ENCODE data around the gene CCDC150.
A peak's percentile ranks its signal among the peaks of the same experiment; 100 is the strongest.

The CCDC150 gene

DNA sequence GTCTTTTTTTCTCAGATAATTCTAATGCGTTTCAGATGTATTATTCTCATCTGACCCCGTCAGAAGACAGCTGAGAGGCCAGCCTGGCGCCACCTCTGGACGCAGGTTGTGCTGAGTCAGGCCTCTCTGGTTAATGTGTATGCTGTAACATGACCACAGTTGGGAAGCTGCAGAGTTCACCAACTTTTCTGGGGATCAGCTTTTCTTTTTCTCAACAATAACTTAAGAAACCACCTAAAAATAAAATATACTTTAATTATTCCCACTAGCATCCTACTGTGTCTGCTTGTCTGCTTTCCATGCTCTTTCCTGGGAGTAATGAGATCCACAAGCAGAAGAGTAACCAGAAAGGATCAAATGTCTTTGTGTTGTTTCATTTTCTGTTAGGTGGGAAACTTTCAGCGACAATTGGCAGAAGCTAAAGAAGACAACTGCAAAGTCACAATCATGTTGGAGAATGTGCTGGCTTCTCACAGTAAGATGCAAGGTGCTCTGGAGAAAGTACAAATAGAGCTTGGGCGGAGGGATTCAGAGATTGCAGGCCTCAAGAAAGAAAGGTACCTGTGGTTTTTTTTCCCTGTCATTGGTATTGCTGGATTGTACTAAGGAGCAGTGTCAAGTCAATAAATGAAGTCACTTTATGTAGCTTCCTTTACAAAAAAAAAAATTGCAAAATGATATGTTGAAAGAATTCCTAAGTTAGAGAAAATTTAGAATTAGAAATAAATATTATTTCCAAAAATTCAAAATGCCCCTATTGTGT lies 79.8 kb downstream of the CCDC150 start:
- DNase-seq (ENCODE audit: low read depth in 1 of 2, low spot score in 1 of 2): peak in 1 of 2 experiments; percentile 50
- Histone ChIP-seq H3K4me3 (replicated peaks; ENCODE audit: insufficient read depth, low read length) (no peak overlapping the region), H3K27me3 (ENCODE audit: insufficient read depth, poor library complexity, severe bottlenecking) (no peaks in the 10 kb centered on the region), H3K27ac (replicated peaks) (no peak overlapping the region)
- no peak for TF ChIP-seq SPI1 (IDR thresholded peaks at IDR 0.05; ENCODE audit: borderline replicate concordance, low read depth)

DNA sequence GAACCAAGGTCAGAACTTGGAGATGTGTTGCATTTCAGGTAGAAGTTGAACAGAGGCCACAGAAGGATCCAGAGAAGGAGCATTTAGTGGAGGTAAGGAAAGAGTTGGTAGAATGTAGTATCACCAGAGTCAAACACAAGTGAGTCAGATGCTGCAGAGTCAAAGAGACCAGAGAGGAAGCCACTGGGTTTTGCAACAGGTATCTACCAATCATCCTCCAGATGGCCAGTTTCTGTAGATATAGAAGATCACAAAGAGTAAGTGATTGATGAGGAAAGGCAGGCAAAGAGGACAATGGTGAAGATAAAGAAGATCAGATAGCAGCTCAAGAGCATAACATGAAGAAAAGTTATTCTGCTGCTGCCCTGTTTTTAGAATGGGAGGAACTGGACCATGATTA lies 84.1 kb downstream of the CCDC150 start:
- no peak for DNase-seq (ENCODE audit: low read depth in 1 of 2, low spot score in 1 of 2)
- Histone ChIP-seq H3K4me3 (replicated peaks; ENCODE audit: insufficient read depth, low read length) (no peak overlapping the region), H3K27me3 (ENCODE audit: insufficient read depth, poor library complexity, severe bottlenecking) (no peaks in the 10 kb centered on the region), H3K27ac (replicated peaks) (no peak overlapping the region)
- TF ChIP-seq, protein P1, sequence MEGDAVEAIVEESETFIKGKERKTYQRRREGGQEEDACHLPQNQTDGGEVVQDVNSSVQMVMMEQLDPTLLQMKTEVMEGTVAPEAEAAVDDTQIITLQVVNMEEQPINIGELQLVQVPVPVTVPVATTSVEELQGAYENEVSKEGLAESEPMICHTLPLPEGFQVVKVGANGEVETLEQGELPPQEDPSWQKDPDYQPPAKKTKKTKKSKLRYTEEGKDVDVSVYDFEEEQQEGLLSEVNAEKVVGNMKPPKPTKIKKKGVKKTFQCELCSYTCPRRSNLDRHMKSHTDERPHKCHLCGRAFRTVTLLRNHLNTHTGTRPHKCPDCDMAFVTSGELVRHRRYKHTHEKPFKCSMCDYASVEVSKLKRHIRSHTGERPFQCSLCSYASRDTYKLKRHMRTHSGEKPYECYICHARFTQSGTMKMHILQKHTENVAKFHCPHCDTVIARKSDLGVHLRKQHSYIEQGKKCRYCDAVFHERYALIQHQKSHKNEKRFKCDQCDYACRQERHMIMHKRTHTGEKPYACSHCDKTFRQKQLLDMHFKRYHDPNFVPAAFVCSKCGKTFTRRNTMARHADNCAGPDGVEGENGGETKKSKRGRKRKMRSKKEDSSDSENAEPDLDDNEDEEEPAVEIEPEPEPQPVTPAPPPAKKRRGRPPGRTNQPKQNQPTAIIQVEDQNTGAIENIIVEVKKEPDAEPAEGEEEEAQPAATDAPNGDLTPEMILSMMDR (IDR thresholded peaks at IDR 0.05; ENCODE audit: insufficient read depth, low read length): no peak
- TF ChIP-seq GABPA (IDR thresholded peaks at IDR 0.05; ENCODE audit: low read depth): no peak
- TF ChIP-seq, protein P2, sequence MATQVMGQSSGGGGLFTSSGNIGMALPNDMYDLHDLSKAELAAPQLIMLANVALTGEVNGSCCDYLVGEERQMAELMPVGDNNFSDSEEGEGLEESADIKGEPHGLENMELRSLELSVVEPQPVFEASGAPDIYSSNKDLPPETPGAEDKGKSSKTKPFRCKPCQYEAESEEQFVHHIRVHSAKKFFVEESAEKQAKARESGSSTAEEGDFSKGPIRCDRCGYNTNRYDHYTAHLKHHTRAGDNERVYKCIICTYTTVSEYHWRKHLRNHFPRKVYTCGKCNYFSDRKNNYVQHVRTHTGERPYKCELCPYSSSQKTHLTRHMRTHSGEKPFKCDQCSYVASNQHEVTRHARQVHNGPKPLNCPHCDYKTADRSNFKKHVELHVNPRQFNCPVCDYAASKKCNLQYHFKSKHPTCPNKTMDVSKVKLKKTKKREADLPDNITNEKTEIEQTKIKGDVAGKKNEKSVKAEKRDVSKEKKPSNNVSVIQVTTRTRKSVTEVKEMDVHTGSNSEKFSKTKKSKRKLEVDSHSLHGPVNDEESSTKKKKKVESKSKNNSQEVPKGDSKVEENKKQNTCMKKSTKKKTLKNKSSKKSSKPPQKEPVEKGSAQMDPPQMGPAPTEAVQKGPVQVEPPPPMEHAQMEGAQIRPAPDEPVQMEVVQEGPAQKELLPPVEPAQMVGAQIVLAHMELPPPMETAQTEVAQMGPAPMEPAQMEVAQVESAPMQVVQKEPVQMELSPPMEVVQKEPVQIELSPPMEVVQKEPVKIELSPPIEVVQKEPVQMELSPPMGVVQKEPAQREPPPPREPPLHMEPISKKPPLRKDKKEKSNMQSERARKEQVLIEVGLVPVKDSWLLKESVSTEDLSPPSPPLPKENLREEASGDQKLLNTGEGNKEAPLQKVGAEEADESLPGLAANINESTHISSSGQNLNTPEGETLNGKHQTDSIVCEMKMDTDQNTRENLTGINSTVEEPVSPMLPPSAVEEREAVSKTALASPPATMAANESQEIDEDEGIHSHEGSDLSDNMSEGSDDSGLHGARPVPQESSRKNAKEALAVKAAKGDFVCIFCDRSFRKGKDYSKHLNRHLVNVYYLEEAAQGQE (IDR thresholded peaks at IDR 0.05; ENCODE audit: insufficient replicate concordance, low read depth): no peak
- no peak for TF ChIP-seq POLR2AphosphoS5 (IDR thresholded peaks at IDR 0.05; ENCODE audit: low read depth)
- TF ChIP-seq SPI1 (IDR thresholded peaks at IDR 0.05; ENCODE audit: borderline replicate concordance, low read depth): no peak

DNA sequence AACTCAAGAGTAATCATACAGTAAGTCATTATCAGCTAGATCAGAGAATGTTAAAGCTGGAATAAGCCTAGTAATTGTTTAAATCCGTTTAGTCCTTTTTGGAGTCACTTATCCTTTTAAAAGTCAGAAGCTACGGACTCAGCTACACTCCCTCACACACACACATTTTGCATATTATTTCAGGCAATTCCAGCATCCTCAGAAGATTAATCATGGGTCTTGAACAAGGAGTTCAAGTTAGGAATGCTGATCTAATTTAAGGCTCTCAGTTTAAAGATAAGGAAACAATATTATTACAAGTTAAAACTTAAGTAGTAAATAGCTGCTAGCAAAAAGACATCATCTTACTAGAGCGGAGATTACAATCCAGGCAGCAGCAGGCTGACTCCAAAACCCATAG lies 85.7 kb downstream of the CCDC150 start:
- H3K27ac ChIP-seq (replicated peaks): no peak overlapping the region

More for the DNA sequence above, 85.7 kb downstream of the CCDC150 start:
- Histone ChIP-seq H3K4me3 (replicated peaks; ENCODE audit: insufficient read depth, low read length) (no peak overlapping the region), H3K27me3 (ENCODE audit: insufficient read depth, poor library complexity, severe bottlenecking) (no peaks in the 10 kb centered on the region)
- DNase-seq (ENCODE audit: low read depth in 1 of 2, low spot score in 1 of 2): no peak
- TF ChIP-seq, protein P1 (IDR thresholded peaks at IDR 0.05; ENCODE audit: insufficient read depth, low read length): no peak
- TF ChIP-seq SPI1 (IDR thresholded peaks at IDR 0.05; ENCODE audit: borderline replicate concordance, low read depth): no peak
- TF ChIP-seq, protein P2 (IDR thresholded peaks at IDR 0.05; ENCODE audit: insufficient replicate concordance, low read depth): no peak
- no peak for TF ChIP-seq GABPA (IDR thresholded peaks at IDR 0.05; ENCODE audit: low read depth)
- no peak for TF ChIP-seq POLR2AphosphoS5 (IDR thresholded peaks at IDR 0.05; ENCODE audit: low read depth)

Data from HL-60 (cell line).